Measurements from ENCODE around the gene VWA8.

The VWA8 gene

DNA sequence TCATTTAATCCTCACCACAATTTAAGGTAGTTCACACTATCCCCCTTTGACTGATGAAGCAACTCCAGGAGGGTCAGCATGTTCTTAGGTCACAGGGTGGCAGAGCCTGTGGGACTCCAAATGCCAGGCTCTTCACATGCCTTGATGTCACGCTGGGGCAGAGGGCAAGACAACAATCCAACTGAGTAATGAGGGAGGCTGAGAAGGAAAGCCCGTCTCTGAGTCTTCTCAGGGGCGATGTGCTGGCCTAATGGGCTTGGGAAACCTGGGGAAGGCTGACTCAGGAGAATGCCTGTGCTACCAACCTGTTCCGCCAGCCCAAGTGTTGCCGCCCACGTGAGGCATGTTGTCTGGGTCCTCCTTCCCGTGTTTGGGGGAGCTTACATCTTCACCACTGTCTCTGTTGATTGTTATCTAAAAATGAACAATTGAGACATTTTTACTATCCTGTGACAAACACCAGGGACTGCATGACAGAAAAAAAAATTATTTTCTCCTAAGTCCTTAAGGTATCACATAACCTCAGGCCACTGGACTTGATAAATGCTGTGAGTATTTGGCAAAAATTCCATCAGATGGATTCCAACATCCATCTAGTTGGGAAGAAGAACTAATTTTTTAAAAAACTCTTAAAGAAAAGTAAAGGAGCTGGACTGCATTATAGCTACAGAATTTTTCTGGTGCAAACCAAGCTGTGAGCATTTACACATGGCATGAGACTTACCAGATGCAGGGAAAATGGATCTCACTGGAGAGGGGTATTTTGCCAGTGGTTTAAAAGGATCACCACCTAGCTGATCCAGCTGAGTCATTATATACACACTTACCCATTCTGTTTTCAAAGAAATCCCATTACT, 346.0 kb downstream of the VWA8 start:
- DNase-seq, result no peak
- no peak for ATAC-seq

DNA sequence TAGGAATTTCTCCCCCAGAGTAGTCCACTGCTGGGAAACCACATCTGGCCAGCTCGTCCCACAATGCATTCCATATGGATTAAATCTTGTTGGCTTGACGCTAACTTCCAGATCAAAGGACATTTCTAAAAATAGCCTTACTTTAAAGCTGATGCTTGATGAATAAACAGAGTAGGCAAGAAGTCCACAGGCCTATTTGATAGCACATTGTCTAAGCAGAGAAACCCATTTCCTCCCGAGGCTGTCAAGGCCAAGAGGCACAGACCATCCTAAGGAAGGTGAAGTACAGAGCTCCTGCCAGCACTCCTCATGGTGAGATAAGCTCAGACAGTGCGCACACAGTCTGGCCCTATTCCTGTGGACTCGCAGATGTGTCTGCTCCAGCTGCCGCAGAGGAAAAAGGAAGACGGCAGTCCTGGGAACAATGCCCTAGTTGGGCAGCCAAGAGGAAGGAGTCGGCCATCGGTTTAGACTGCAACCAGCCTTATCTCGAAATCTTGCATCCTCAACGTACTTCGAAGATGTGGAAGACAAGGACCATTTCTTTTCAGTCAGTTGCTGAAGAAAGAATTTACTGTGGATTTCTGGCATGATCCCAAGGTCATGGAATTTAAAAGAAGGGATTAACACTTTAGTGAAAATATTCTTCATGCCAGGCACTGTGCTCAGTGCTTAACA, 346.8 kb downstream of the VWA8 start:
- DNase-seq, result no peak
- ATAC-seq, result no peak

DNA sequence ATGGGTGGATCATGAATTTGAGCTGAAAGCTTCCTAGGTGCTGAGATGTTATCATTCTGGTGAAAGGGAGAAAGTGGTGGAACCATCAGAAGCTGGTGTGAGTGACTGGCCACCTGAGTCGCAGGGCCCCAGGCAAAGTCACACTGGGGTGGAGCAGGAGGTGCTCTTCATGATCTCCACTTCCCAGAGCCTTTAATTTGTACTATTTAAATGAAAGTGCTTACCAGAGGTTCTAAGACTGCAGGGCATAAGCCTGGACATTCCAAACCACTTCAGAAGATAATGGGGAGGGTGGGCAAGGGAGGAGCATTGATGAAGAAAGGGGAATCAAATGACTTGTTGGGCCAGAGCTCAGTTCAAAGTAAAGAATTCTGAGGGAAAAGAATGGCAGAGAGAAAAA, 347.4 kb downstream of the VWA8 start:
- no peak for DNase-seq
- ATAC-seq, result no peak

DNA sequence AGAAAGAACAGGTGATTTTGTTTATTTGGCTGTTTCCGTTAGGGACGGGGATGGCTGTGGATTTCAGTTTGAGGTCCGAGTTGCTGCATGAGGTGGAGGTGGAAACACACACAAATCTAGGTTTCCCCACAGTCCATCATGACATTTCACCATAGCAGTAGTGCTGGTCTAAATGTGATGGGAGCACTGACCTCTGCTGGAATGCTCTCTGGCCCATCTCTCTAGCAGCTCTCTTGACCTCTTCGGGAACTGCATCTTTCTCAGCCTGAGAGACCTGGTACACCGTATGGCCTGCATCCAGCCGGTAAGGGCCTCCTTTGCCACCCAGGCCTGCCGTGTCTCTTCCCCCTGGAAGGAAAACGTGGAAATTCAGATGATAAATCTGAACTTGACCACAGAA, 349.5 kb downstream of the VWA8 start:
- no peak for DNase-seq
- ATAC-seq, result no peak

DNA sequence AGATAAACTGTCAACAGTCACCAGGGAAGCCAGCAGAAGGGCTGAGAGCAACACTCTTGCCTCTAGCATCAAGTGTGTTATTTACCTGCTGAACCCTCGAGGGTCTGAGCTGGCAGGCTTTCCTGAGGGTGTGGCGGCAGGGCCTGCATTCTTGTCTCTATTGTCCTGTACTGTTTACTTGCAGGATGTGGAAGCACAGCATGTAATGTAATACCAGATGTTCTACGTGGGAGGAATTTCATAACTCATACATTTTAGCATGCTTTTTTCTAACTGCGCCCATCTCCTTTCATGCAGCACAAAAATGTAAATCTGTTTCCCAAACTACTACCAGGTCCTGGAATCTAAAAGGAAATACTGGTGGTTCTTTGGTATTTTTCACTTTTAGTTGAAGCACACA, 350.5 kb downstream of the VWA8 start:
- DNase-seq, result no peak
- ATAC-seq, result no peak

DNA sequence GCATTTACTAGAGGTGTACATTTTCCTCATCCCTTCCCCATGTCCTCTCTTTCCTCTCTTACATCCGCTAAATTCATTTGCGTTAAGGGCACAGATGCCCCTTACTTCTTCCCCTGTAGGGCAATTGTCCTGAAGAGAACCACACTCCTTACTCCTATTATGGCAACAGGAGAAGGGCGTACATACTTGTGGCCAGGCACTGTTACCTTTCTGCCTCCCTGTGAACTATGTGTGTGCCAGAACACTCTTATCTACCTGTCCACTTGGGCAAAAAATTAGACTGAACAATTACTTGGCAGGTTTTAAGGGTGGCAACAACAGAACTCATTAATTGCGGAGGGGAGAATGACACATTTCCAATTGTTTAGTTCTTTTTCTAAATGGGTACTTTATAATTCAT, 351.1 kb downstream of the VWA8 start:
- DNase-seq, result no peak
- no peak for ATAC-seq

DNA sequence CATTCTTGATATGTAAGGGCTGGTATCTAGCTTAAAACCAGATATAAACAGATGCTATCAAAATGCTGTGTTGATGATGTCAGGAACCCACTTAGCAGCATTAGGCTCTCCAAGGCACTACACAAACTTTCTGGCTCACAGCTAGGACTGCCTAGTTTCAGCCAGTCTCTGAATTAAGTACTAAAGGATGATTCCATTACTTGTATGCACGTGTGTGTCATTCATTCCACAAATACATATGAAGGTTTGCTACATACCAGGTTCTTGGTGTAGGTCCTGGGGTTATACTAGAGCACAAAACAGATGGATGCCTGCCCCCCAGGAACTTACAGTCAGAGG, 352.1 kb downstream of the VWA8 start:
- ATAC-seq, result no peak
- no peak for DNase-seq

DNA sequence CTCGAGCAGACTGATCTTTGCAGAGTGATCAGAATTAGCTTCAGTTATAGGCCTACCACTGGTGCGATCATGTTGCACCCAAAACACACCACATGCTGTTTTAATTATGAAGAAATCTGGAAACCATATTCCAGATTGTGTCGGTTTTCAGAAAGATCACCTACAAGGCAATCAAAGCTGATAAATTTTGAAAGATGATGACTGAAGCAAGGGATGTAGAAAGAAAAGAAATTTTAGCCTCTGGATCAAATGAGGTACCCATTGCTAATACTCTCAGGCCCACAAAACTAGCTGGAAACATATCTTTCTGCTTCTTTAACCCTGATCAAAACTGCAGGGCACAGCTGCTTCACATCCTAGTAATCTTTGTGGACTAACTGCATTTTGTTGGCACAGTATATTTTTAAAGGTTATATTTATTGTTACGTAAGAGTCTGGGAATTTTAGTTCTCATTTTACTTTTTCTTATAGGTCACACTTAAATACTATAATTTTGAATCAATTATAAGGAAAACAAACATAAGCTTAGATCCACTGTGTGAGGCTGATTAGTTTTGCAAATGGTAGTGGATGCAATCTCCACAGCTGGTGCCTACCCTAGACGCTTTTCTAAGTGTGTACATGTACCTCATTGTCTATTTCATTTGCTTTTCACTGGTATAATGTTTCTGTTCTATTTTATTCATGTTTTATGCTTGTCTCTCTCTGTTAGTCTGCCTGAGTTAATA, 352.6 kb downstream of the VWA8 start:
- DNase-seq (no peak), ATAC-seq (no peak)

DNA sequence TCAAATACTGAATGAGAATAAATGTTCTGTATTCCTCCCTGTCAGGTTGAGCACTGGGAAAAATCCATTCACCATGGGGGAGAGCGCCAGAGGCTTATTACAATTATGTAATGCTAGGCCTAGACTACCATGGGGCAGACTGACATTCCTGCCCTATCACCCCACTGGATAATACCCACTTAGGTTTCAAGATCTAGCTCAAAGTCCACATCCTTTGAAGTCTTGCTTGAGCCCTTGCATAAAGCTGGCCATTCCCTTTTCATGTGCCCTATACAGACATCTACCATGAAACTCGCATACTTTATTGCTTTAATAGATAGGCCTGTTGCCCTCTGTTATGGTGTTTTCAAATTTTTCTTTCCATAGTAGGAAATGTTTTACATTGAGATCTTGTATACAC, 354.3 kb downstream of the VWA8 start:
- ATAC-seq, result no peak
- no peak for DNase-seq

DNA sequence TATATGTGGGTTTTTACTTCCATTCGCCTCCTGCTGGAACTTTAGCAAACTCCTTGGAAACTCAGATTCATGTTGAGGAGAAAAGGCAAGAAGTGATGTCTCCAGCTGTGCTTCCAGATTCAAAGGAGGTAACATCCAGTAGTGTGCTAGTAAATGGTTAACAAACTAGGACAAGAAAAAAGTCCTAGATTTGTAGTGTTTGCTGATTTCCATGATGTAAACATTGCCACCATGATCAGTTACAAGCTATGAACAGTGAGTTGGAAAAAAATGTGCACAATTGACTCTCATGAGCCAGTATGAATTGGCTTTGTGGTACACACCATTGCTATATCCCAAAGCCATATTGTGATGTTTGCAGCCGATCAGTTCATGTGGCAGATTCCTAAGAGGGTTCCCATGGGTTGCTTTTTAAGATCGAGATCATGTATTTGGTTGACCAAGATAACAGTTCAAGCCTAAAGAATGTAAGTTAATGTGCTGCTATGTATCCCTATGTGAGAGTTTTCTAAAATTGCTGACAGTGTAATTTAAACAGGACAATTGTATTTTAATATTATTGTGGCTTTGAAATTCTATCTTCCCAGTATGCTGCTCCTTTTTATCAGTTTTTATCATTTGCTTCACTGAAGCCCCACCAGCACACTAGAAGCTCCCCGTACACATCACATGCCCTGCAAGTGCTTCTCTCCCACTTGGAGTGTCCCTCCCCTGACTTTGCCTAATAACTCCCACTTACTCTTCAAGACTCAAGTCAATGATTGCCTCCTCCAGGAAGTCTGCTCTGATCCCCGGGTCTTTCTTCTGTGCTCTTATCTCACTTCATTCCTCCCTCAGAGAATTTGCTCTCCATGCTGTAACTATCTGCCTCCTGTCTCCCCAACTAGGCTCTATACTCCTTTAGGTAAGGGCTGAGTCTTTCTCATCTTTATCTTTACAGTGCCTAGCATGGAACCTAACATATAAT, 355.3 kb downstream of the VWA8 start:
- no peak for DNase-seq

DNA sequence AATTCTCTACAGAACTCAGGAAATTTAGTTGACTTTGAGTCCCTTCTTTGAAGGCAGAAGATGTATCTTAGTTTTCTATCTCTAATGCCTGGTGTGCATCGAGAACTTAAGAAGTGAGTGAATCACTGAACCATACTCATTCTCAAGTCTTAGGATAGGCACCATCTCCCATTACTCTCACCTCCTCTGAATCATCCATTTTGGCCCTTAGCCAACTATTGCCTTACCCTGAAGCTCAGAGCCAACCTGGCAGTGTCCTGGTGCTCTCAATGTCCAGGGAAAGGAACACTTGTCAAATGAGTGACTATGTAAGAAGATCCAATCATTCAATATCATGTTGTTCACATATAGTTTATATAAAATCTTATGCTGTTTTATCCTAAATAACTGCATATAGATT, 357.0 kb downstream of the VWA8 start:
- no peak for ATAC-seq
- no peak for DNase-seq

More for the DNA sequence above, 355.3 kb downstream of the VWA8 start:
- no peak for ATAC-seq

DNA sequence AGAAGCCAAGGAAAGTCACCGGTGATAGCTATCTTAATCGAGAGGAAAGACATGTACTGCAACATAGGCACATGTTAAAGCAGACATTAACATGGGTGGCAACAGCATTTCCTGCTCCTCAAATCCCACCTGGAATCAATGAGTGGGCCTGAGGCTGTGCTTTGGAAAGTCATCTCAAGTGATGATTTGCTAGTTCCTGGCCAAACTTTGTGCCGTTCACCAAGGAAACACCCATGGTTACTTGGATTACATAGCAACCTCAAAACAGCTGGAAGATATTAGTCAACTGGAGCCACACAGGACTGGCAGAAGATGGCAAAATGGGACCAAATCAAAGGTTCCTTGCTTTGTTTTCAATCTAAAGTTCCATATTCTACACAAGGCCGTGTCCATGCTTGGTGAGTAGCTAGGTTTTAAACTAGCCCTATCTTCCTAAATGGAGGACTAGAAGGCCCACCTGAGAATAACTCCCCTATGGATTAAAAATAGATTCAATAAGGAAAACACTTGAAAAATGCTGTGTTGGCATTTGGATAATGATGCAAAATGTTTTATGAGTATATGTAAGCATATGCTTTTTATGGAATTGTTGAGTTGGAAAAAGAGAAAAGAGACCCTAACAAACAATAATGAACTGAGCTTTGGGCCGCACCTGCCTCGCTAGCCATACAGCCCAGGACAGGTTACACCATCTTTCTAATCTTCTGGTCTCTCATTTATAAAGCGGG, 359.0 kb downstream of the VWA8 start:
- ATAC-seq, result peak; percentile 23
- DNase-seq, result no peak

DNA sequence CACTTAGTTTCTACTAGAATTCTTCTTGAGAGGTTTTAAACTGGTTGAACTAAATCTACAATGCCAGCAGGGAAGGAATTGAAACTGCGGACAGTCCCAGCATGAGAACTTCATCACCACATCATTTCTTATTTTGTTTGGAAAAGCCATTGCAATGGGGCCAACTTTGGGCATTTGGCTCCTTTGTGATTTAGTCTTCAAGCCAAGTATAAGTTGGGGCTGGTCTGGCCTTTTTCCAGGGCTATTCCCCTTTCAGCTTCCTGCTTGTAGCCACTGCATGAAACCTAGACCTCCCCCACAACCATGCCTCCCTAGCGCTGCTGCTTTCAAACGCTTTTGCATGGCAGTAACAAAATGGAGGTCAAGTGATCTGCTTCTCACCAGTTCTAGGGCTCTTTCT, 361.3 kb downstream of the VWA8 start:
- ATAC-seq (no peak), DNase-seq (no peak)

DNA sequence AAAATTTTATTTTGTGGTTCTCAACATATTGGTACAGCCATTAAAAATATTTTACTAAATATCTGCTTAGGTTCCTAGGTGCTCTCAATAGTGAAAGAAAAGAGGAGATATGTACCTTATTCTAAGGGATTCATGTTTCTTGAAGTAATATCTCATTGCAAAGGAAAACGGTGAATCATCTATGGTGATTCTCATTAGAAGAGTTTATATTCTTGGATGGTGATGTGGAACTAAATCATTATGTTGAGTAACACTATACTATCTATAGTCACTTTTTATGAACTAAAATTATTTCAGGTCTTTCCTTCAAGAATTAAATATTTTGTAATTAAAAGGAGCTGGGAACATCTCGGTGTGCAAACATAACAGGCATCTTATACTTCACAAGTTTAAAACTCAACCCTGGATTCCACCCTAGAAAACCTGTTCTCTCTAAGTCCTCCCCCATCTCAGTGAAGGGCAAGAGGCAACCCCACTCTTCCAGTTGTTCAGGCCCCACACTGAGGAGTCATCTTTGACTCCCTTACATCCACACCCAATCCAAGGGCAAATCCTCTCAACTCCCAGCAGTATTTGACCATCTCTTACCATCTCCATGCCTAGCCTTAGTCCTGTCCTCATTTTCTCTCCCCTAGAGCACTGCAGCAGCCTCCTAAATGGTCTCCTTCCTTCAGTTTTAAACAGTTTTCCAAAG, 363.4 kb downstream of the VWA8 start:
- no peak for ATAC-seq
- no peak for DNase-seq

DNA sequence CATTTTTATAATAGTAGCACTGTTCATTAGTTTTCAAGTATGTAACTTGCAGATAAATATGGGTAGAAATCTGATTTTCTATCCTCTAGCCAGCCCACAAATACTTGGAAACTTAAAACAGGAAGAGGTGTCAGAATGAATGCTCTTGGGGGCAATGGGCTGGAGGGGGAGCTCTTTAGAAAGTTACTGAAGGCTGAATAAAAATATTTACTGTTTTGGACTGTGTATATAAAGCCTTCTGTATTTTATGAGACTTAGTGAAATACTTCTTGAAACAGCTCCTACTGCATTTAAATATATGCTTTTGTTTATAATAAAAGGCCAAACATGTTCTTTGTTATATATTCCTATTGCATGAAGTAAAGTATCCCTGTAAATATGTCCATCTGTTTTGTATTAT, 364.7 kb downstream of the VWA8 start:
- ATAC-seq (no peak), DNase-seq (no peak)

DNA sequence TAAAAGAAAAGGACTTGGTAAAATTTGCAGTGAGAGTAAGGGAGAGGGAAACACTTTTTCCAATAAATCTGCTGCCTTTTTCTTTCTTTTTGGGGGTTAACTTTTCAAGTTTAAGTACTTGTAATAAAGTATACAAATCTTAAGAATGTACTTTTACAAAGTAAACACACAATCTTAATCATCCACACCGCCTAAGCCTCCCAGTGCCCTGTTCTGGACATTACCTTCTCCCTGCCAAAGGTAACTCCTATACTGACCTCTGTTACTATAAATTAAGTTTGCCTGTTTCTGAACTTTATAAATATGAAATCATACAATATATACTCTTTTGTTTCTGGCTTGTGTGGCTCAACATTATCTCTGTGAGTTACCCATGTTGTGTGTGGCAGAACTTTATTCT, 365.6 kb downstream of the VWA8 start:
- DNase-seq, result no peak
- no peak for ATAC-seq

DNA sequence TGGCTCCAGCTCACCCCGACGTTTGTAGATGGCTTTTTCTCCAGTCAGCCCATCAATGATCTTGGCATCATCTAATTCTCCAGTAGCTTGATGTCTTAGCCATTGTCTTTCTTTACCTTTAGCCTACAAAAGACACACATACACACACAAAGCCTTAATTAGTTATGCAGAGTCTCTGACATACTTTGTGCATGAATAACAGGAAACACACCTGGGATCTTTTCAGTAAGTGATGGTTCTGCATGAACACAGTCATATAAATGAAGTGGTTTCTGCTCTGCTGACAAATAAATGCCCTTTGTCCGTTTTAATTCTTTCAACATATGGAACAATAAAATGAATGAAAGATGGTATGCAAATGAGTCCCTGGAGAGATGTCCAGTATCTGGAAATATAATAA, 370.3 kb downstream of the VWA8 start:
- no peak for ATAC-seq
- DNase-seq, result no peak

DNA sequence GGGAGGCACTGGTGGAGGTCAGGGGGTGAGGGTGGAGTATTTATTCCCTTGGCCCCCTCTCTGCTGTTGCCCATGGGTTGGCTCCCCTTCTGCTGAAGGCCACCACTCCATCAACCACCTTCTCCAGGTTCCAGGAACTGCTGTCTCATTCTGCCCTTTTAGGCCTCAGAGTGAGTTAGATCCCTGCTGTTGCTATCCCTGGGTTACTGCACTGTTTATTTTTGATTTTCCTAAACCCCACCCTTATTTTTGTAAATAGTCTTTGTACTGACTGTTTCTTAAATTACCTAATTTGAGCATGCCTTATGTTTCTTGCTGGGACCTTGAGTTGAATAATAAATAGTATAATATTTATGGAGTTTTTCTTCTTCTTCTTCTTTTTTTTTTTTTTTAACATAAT, 370.8 kb downstream of the VWA8 start:
- no peak for ATAC-seq
- DNase-seq, result no peak

DNA sequence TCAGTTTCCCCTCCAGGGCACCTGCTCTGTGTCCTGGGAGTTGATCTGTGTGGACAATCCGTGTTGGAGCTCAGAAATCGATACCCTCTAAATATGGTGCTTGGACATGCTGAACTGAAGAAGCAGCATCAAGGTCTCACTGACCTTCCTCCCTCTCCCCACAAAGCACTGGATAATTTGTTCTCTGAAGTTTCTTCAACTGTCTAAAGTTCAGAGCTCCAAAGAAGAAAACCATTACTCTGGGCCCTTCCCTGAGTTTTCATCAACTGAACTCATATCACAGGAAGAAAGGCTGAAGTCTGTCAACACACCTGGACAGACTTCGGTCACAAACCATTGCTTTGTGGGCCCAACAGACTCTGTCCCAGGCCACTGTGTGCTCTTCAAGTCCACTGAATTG, 371.5 kb downstream of the VWA8 start:
- DNase-seq, result no peak

DNA sequence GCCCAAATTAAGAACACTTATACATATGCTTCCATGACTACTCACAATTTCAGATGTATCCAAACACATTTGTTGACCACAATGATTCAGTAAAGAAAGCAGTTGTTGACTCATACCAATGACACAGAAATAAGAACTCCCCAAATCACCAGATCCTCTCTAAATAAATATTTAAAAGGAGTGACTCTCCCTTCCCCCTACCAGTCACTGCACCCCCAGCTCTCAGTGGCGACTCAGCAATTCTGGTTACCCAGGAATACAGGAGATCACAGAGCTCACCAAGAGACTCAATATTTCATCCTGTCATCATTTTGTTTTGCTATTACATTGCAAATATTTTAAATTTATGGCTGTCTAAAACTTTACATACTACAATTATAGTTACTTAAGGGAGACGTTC, 372.0 kb downstream of the VWA8 start:
- DNase-seq, result peak; percentile 12
- ATAC-seq, result peak; percentile 80

More for the DNA sequence above, 371.5 kb downstream of the VWA8 start:
- ATAC-seq, result no peak

DNA sequence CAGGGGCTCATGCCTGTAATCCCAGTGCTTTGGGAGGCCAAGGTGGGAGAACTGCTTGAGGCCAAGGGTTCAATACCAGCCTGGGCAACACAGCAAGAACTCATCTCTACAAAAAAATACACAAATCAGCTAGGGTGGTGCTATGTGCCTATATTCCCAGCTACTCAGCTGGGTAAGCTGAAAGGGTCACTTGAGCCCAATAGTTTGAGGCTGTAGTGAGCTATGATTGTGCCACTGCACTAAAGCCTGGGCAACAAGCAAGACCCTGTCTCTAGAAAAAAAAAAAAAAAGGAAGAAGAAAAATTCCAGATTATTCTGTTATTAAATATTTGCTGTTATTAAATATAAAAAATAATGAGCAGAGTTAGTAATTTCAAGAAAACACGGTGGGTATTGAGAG, 372.5 kb downstream of the VWA8 start:
- ATAC-seq (no peak), DNase-seq (no peak)
